ENCODE data around the gene LRP2.
A peak's percentile ranks its signal among the peaks of the same experiment; 100 is the strongest.

Gene LRP2

GRCh38 chr2:169116327-169116726 is 246.0 kb downstream of the LRP2 start:
- TF ChIP-seq ZFX (IDR thresholded peaks at IDR 0.05; ENCODE audit: borderline replicate concordance) (no peak), CTCF (IDR thresholded peaks at IDR 0.05) (no peak)
- no peak overlapping the region for H3K27ac ChIP-seq

DNA sequence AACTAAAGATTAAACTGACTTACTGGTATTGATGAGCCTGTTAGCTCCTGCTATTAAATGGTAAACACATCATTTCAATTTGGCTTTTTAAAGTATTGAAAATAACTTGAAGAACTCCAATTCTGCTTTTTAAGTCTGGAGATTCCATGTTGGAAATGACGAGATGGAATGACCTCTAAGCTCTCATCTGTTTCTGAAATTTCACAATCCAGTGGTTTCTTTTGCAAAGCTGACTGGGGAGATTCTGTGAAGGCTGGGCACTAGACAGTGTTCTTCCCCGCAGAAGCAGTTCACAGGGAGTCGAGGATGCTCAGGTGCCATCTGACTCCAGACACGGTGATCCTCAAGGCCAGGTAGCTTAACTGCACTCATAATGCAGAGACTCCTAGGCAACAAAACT is 248.3 kb downstream of the LRP2 start:
- H3K27ac ChIP-seq: no peak overlapping the region
- TF ChIP-seq CTCF (IDR thresholded peaks at IDR 0.05): no peak
- no peak for TF ChIP-seq ZFX (IDR thresholded peaks at IDR 0.05; ENCODE audit: borderline replicate concordance)

- TF ChIP-seq ZFX (IDR thresholded peaks at IDR 0.05; ENCODE audit: borderline replicate concordance) (no peak), CTCF (IDR thresholded peaks at IDR 0.05) (no peak)
Observed at GRCh38 chr2:169112841-169113240, 249.5 kb downstream of the LRP2 start.

GRCh38 chr2:169110916-169111315 is 251.4 kb downstream of the LRP2 start:
- no peak for TF ChIP-seq CTCF (IDR thresholded peaks at IDR 0.05)
- TF ChIP-seq ZFX (IDR thresholded peaks at IDR 0.05; ENCODE audit: borderline replicate concordance): no peak
- no peak overlapping the region for H3K27ac ChIP-seq

More at GRCh38 chr2:169112841-169113240, 249.5 kb downstream of the LRP2 start:
- H3K27ac ChIP-seq: no peak overlapping the region

DNA sequence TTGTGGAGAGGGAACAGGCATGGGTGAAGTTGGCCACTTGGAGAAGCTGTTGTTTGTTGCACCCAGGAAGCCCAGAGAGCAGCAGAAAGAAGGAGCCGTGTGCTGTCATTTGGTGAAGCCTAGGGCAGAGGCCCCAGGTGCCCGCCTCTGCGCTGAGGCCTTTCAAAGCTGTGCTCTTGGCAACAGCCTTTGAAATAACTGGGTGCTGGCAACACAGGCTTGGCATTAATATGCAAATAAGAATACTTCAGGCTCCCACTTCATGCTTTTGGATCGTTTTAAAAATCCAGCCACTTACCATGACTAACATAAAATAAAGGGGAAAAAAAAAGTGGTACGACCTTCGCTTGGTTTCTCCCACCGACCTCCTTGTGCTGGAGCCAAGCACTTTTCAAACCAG is 251.9 kb downstream of the LRP2 start:
- no peak overlapping the region for H3K27ac ChIP-seq
- no peak for TF ChIP-seq CTCF (IDR thresholded peaks at IDR 0.05)
- TF ChIP-seq ZFX (IDR thresholded peaks at IDR 0.05; ENCODE audit: borderline replicate concordance): no peak

- H3K27ac ChIP-seq: no peak overlapping the region
- no peak for TF ChIP-seq ZFX (IDR thresholded peaks at IDR 0.05; ENCODE audit: borderline replicate concordance)
- TF ChIP-seq CTCF (IDR thresholded peaks at IDR 0.05): peak; percentile 67
Observed at GRCh38 chr2:169109502-169110409, 252.6 kb downstream of the LRP2 start.

All from 22Rv1 (cell line).